Stimulated activated CD8-positive, alpha-beta memory T cell treated with anti-CD3 and anti-CD28 coated beads, Interleukin-4, amount 100 ng/mL, for 48 hours (primary cell): ENCODE measurements around the gene FAM110C.
"Not testable (repeated sequence)": the region's sequence is repeated elsewhere in the genome, so short reads cannot be mapped to it uniquely, and the experiment has no call there.

ENCODE experiments used
- DNase-seq: peaks from one replicate; pipeline ENCODE4 v3.0.0-alpha.2; 2020

FAM110C gene

DNA sequence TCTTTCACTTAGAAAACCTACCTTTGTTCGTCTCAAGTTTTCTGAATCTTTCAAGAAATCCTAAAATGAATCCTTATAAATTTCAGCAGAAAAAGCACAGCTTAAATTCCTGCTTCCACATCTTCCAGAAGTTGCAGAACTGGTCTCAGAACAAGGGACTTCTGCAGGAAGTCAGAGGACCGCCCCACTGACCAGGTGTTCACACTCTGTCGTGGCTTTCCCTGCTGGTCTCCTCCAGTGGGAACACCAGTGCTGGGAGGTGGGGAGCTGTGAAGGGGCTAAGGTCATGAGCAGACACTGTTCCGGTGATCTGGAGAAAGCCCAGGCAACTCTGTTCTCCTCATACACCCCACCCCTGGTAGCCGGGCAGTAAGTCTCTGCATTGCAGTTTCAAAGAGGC is 3.5 kb downstream of the FAM110C start:
- DNase-seq = no peak

DNA sequence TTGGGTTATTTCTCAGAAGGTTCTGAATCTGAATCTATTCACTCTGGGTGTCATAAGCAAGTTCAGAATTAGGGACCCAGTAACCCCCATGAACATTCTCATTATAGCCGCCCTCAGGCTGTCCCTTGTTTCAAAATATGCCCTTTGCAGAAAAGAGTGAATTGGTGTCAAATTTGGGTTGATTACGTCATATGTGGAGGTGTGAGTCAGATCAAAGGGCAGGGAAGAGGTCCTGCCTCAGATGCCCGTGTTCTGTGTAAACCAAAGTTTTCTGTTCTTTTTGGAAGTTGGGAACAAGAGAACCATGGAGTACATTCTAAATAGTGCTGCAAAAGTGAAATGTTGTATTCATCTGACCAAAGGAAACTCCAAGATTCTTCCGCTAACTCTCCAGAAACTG is 5.8 kb downstream of the FAM110C start:
- DNase-seq = no peak

DNA sequence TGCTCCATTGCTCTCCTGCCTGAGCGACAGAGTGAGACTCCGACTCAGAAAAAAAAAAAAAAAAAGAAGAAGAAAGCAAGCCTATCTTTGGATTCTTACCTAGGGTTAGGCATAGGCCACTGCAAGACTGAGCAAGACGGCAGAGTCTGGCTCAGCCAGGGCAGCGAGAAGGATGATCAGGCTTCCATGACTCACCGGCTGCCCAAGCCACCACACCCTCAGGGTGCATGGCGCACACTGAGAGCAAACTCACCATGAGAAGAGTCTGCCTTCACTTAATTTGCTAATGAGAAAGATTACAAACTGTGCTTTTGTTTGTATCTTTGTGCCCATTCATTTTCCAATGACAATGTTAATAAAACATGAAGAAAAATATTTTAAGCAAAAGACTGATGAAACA is 8.2 kb downstream of the FAM110C start:
- no peak for DNase-seq

DNA sequence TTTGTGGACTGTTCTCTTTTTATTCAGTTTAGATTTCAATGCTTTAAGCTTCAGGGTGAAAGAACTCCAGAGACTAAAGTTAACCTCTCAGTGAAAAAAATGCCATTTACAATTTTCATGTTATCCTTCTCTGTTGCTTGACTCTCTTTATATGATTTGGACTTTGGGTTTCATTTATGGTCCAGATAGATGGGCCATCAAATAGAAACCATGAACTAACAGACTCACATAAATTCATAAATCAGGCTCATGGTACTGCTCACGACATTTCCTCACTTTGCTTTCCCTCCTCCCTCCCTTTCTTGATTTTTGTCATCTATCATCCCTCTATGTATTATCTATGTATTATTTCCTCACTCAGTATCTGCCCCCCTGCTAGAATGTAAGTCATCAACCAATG is 10.0 kb downstream of the FAM110C start:
- DNase-seq = no peak

DNA sequence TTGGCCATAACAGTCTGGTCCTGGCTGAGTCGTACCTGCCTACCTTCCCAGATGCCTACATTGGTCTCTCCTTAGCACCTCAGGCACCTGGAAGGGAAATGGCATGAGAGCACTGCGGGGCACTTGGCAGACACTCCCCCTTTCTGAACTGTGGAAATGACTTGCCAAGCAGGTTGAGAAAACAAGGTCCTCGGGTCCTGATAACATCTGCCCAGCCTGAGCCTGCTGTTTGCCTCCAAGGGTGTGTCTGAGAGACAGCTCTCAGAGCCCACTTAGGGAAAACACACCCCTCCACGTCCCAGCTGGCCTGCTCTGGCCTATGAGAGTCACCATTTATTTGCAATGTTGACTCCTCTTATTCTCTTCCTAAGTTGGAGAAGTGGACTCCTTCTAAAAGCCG is 10.5 kb downstream of the FAM110C start:
- DNase-seq = no peak

DNA sequence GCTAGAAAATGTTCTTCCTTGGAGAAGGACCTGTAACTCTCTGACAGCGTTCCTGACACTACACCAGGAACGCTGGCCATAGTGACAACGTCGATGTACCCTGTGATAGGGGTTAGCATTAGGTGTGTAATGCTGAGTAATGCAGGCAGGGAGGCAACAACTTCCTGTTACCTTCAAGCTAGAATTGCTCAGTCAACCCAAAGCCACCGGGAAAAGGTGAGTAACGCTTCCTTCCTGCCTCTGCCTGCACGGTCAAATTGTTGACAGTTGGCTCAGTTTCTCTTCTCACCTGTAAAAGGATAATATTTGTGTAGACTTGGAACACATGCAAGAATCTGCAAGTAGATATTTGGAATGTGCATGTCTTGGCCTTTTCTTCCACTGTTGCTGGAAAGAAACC is 12.7 kb downstream of the FAM110C start:
- DNase-seq = peak; percentile 62

DNA sequence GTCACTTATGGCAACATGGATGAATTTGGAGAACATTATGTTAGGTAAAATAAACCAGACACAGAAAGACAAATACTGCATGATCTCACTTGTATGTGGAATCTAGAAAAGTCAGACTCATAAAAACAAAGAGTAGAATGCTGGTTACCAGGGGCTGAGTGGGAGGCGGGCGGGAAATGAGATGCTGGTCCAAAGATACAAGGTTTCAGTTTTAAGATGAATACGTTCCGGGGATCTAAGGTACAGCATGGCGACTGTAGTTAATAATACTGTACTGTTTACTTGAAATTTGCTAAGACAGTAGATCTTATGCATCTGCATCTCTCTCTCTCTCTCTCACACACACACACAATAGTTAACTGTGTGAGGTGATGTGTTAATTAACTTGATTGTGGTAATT is 14.2 kb downstream of the FAM110C start:
- peak; percentile 56 for DNase-seq

DNA sequence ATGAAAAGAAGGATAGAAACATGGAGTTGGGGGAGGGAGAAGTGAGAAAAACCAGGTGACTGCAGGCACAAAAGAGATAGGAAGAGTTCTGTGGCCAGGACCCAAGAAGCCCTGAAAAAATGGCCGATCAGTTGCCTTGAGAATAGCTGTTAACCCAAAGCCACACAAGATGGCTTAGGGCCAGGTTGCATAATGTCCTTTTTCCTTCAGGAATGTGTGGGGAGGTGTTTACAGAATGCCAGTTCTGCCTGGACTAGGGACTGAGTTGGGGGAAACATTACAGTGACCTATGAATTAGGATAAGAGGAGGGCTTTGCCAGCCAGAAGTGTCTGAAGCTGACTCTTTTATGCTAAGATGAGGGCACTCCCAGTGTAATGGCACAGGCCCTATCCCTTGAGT is 17.1 kb downstream of the FAM110C start:
- no peak for DNase-seq

DNA sequence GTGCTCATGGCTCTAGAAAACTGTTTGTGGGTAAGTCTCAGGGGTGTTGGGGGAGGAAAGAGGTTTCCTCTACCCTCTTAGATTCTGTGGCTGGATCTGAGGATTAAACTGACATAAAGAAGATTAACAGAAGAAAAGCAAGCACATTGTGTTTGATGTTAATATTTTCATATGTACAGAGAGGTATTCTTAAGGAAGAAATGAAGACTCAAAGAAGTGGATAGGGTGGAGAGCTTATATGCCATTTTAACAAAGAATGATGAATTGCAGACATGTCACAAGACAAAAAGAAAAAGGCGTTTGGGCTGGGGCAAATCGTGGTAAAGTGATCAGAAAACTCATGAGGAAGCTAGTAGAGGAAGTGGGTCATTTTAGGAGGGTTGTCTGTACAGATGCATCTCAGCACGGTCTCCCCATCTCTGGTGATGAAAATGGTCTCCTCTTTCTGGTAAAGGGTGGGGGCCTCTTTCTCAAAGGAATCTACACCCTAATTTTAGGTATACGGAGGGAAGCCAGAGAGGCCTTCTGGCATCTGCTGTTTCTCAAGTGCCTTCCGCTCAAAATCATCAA is 17.8 kb downstream of the FAM110C start:
- DNase-seq = no peak

DNA sequence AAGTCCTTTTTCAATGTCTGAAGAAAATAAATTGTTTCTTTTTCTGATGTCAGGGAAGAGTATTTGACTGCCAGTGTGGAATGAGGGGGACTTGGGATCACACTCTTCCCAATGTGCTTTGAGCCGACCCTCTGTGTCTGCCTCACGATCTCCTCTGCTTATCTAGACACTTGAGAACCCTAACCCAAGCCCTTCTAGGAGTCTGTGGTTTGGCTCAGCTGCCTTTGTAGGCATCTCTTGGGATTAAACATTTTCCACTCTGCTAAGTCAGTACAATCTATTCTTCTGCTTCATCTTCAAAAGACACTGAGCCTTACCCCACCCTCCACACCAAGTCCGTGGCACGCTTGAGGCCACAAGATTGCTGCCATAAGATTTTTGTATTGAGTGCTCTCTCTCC is 19.4 kb downstream of the FAM110C start:
- DNase-seq = no peak

DNA sequence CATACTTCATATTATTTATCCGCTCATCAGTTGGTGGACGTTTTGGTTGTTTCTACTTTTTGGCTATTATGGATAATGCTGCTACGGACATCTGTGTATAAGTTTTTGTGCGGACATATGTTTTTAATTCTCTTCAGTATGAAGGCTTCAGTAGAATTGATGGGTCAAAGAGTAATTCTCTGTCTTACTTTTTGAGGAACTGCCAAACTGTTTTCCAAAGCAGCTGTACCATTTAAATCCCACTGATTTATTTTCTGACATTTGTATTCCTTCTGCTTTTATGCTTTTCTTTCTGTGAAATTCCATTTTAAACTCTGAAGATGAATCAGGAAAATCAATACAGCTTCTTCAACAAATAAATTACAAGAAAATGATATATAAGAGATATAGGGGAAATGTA is 20.8 kb downstream of the FAM110C start:
- no peak for DNase-seq

DNA sequence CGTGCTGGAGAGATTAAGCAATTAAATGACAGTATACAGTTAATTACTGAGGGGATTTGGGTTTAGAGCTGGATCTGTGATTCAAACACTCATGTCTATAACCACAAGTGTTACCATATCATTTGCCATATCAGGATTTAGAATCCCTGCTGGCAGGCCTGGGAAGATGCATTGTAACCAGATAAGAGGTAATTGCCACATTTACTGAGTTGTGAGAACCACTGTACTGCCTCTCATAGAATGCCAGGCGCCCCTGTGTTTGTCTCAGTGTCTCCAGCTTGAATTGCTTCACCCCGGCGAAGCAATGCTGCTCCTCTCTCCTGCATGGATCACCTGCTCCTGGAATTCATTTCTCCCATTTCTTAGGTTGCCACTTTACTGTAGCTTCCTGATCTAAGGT is 21.7 kb downstream of the FAM110C start:
- not testable (repeated sequence) for DNase-seq

DNA sequence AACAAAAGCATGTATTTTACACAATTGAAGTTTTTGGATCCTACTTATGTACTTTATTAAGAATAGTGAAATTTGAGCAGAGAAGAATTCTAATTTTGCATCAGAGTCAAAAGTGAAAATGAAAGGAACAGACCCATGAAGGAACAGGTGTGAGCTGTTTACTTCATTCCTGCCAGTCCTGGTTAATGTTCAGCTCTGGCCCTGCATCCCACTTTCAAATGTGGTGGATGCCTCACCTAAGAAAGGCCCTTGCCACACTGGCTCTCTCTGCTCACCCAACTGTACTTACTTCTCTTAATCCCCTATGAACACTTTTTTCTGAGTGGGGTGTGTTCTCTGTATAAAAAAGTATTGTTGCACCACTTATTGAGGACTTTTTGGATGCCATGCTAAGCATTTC is 22.2 kb downstream of the FAM110C start:
- no peak for DNase-seq

DNA sequence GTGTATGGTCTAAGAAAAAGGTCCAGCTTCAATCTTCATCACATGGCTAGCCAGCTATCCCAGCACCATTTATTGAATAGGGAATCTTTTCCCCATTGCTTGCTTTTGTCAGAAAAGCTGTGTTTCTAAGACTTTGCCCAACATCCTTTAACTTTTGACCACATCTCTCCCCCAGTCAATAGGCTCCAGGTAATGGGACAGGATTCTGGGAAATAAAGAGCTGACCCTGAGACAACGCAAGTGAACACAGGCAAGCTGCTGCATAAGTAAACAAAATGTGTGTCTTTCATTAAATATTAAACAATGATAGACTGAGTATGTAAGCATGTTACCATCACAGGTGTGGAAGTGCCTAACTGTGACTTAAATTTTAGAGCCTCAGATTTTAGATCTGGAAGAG is 23.0 kb downstream of the FAM110C start:
- no peak for DNase-seq

DNA sequence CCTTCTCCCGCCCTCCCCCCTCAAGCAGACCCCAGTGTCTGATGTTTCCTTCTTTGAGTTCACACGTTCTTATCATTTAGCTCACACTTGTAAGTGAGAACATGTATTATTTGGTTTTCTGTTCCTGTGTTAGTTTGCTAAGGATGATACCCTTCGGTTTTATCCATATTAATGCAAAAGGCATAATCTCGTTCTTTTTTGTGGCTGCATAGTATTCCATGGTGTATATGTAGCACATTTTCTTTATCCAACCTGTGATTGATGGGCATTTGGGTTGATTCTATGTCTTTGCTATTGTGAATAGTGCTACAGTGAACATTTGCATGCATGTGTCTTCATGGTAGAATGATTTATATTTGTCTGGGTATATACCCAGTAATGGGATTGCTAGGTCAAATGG is 24.1 kb downstream of the FAM110C start:
- DNase-seq = not testable (repeated sequence)

DNA sequence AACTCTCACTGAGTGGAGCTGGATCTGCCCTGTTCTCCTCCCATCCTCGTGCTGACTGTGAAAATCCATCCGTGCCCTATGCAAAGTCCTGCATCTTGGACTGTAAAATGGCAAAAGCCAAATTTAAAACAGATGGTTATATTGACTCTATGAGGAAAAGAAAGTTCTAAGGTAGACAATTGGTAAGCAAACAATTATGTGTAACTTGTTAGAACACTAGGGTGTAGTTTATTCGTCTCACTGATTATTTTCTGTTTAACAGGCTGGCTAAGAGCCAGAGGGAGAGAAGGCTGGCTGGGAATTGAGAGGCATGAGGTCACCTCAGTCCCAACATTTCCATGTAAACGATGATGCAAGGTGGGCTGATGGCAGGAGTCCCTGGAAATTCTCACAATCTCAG is 26.0 kb downstream of the FAM110C start:
- DNase-seq = not testable (repeated sequence)

DNA sequence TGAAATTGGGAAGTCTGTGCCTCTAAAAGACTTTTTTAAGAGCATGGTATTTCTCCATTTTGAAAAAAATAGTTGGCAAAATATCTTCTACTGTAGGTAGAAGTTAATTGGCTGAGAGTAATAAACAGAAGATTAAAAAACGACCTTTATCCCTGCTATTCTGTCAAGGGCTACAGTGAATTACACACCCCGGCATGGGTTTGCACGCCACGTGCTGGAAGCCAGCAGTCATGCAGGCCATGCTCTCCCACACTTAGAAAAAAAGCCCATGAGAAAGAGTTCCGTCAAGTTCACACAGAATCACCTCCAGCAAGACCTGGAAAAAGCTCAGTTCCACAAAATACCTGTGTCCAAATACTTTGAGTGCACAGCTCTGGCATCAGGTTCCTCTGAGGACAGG is 26.8 kb downstream of the FAM110C start:
- no peak for DNase-seq

DNA sequence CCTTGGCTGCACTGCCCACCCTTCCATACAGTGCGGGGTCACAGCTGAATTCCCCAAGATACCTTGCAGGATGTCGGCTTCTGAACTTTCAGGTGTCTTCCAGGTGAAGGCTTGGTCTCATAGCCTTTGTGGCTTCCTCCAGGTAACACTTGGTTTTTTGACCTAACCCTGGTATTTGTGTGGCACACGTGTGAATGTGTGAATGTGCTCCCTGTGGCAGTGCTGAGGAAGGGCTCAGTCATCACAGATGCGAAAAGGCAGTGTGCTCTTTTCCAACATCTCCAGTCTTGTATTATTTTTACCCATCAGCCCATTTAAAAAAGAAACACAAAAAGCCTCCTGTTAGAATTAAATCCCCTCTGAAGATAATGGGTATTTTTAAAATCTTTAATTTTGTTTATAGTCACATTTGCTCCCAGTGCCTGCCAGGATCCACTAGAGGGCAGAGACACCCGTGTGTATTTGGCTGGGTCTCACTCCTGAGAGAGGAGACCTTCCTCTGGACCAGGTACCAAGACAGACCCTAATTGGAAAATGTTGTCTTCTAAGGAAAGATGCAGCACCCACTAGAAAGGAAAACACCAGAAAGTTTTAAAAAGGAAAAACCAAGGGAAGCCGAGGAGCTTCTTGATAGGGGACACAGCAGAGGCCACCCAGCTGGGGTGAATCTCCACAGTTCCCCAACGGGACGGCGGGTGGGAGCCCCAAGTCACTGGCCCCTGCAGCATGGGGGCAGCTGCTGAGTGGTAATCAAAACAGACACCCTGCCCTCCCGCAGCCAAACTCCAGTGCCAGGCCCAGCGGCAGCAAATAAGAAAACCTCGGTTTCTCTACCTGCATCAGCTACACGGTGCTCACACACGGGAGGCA is 27.7 kb downstream of the FAM110C start:
- no peak for DNase-seq

DNA sequence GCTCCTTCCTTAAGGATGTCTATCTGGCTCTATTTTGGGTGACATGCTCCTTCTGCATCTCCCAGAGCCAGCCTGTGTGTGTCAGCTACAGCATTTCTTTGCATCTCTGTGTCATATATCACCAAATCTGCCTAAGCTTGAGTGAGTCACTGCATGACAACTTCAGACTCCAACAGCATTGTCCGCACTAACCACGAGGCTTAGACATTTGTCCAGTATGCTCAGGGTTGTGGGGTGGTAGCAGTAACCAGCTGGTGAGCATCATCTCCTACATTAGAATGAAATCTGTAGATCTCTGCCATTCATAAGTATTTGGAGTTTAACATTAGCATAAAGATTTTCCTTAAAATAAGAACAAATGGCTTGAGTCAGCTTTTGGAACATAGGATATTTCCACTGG is 30.4 kb downstream of the FAM110C start:
- DNase-seq = not testable (repeated sequence)

DNA sequence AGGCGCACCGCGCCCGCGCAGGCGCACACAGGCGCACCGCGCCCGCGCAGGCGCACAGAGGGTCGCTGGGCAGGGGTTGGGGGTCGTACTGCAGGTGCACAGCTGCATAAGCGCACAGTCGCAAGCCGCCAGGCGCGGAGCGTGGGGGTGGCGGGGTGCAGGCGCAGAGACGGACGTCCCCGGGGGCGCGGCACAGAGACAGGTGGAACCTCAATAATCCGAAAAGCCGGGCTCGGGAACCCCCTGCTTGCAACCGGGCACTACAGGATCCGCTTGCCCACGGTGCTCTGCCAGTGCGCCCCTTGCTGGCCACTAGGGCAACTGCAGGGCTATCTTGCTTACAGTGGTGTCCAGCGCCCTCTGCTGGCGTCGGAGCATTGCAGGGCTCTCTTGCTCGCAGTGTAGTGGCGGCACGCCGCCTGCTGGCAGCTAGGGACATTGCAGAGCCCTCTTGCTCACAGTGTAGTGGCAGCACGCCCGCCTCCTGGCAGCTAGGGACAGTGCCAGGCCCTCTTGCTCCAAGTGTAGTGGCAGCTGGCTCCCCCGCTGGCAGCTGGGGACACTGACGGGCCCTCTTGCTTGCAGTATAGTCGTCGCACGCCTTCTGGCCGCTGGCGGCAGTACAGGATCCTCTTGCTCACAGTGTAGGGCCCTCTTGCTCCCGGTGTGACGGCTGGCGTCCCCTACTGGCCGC is 34.9 kb downstream of the FAM110C start:
- peak; percentile 88 for DNase-seq

DNA sequence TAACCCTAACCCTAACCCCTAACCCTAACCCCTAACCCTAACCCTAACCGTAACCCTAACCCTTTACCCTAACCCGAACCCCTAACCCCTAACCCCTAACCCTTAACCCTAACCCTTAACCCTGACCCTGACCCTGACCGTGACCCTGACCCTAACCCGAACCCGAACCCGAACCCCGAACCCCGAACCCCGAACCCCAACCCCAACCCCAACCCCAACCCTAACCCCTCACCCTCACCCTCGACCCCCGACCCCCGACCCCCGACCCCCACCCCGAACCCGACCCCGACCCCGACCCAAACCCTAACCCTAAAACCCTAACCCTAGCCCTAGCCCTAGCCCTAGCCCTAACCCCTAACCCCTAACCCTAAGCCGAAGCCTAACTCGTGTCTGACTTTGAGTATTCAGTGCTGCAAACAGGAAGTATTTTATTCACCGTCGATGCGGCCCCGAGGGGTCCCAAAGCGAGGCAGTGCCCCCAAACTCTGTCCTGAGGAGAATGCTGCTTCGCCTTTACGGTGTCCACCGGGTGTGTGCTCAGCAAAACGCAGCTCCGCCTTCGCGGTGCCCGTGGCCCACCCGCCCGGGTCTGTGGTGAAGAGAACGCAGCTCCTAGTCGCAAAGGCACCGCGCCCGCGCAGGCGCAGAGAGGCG is 36.0 kb downstream of the FAM110C start:
- no peak for DNase-seq
